K562 (cell line): ENCODE results near the gene TNNT3. TPM values are rescaled to one million over a fixed set of nuclear protein-coding genes. Genes with fewer than 3 reads are reported as not detected.

Experiments
- ATAC-seq: fragments of 200-7000 bp; cut with Tn5 transposase; 3 replicates; pipeline ENCODE4 v1.9.1; 2020; ENCODE audit warnings: moderate library complexity
- BruUV-seq: library from RNA; stranded (reverse); fragments of 400-500 nt; replicated peaks from 2 replicates; lab custom pipeline; 2021; lab: Mats Ljungman, UMichigan
- CTCF ChIA-PET: fragments of 300-600 bp; formaldehyde crosslinking; extraction: SDS; loops from one replicate; lab custom pipeline; 2021; ENCODE audit warnings: low intra/inter-chr PET ratio; lab: Yijun Ruan, JAX
- POLR2A ChIA-PET: fragments of 300-600, 350-650 bp; sonication (Branson Sonifier 250); formaldehyde crosslinking; extraction: SDS; loops from one replicate; lab custom pipeline; 2021; ENCODE audit warnings: antibody characterized with exemption, inconsistent platforms; lab: Yijun Ruan, JAX
- DNase-seq, 4 experiments: peaks; one replicate each; pipeline versions ENCODE4 v3.0.0 to v3.0.0-alpha.2; 2011 to 2018; ENCODE audit warnings: low spot score in 3 of 4, mixed read lengths in 3 of 4; ENCODE audit errors: extremely low read depth in 1 of 4
- FAIRE-seq: peaks from 2 replicates; lab custom pipeline; 2011; peaks lifted over from hg19 to GRCh38; lab: Jason Lieb, UNC
- H2AFZ ChIP-seq: 2 replicates; pipeline ENCODE4 v1.6.0; 2011; ENCODE audit warnings: low read depth, low read length, control low read depth, inconsistent platforms
- H3K27ac ChIP-seq: fragments of 200-600 bp; 3 replicates; pipeline ENCODE4 v1.8.0; 2011; ENCODE audit warnings: low read depth, mild to moderate bottlenecking, control low read depth, inconsistent platforms, low read length, moderate library complexity, mixed read lengths; ENCODE audit errors: extremely low read depth
- H3K27me3 ChIP-seq, 2 experiments: fragments of 300-600 bp in 1 of 2; 2 replicates in 1 of 2; 3 replicates in 1 of 2; pipeline versions ENCODE4 v1.6.0 to v1.8.0; 2011; ENCODE audit warnings: inconsistent platforms in 2 of 2, low read length in 2 of 2, mild to moderate bottlenecking in 1 of 2, mixed read lengths in 1 of 2, moderate library complexity in 1 of 2; ENCODE audit not compliant: control insufficient read depth in 2 of 2, insufficient read depth in 2 of 2
- H3K36me3 ChIP-seq: fragments of 300-600 bp; 3 replicates; pipeline ENCODE4 v1.8.0; 2011; ENCODE audit warnings: mild to moderate bottlenecking, low read length, inconsistent platforms; ENCODE audit not compliant: control insufficient read depth, insufficient read depth
- H3K4me1 ChIP-seq, 2 experiments: fragments of 200-600 bp in 1 of 2; replicated peaks in 1 of 2; 2 replicates in 1 of 2; 3 replicates in 1 of 2; pipeline versions ENCODE4 v1.5.1 to v1.8.0; 2011; ENCODE audit warnings: inconsistent platforms in 2 of 2, low read length in 2 of 2, mild to moderate bottlenecking in 1 of 2, mixed read lengths in 1 of 2, moderate library complexity in 1 of 2; ENCODE audit not compliant: control insufficient read depth in 2 of 2, insufficient read depth in 2 of 2
- H3K4me2 ChIP-seq: 2 replicates; pipeline ENCODE4 v1.6.1; 2011; ENCODE audit warnings: low read length, control low read depth, inconsistent platforms, mixed read lengths; ENCODE audit not compliant: insufficient read depth
- H3K4me3 ChIP-seq: fragments of 200-600 bp; sonication (generic), shearing (Covaris generic); 2 replicates; pipeline ENCODE4 v1.5.1; 2016; ENCODE audit warnings: control low read depth, inconsistent platforms
- H3K79me2 ChIP-seq: fragments of 200-600 bp; 3 replicates; pipeline ENCODE4 v1.8.0; 2011; ENCODE audit warnings: low read length, inconsistent platforms; ENCODE audit not compliant: control insufficient read depth, insufficient read depth
- H3K9ac ChIP-seq, 2 experiments: 2 replicates each; pipeline versions ENCODE4 v1.6.0 to v1.6.1; 2011; ENCODE audit warnings: low read depth in 2 of 2, low read length in 2 of 2, control low read depth in 1 of 2, inconsistent platforms in 1 of 2, mild to moderate bottlenecking in 1 of 2, mixed read lengths in 1 of 2; ENCODE audit not compliant: insufficient read depth in 1 of 2
- H3K9me1 ChIP-seq: one replicate; pipeline ENCODE4 v1.6.0; 2011; ENCODE audit warnings: inconsistent platforms, mild to moderate bottlenecking, low read length, moderate library complexity; ENCODE audit not compliant: control insufficient read depth, insufficient read depth
- H3K9me3 ChIP-seq: replicated peaks from 2 replicates; pipeline ENCODE4 v1.5.1; 2011; ENCODE audit warnings: low read depth, low read length, inconsistent platforms; ENCODE audit not compliant: control insufficient read depth, insufficient read depth
- H4K20me1 ChIP-seq: replicated peaks from 2 replicates; pipeline ENCODE4 v1.6.1; 2011; ENCODE audit warnings: low read length, inconsistent platforms, mixed read lengths; ENCODE audit not compliant: control insufficient read depth, insufficient read depth
- MED1 ChIP-seq: sonication (generic); formaldehyde crosslinking; IDR thresholded peaks from 2 replicates; pipeline ENCODE4 v1.8.1; 2023; ENCODE audit warnings: missing genetic modification reagents, borderline replicate concordance
- ZBTB26 ChIP-seq: fragments of 450-650 bp; formaldehyde crosslinking; IDR thresholded peaks from 2 replicates; pipeline ENCODE4 v1.4.0; 2022; ENCODE audit warnings: missing genetic modification characterization
- WGBS: fragments of 100-300 bp; shearing (Covaris generic); methylation state at CpG from one replicate; pipeline ENCODE4 v1.1.6; 2016; ENCODE audit warnings: low coverage, mixed read lengths; ENCODE audit not compliant: insufficient coverage; ENCODE audit errors: missing lambda C conversion rate; 5-methylcytosine and 5-hydroxymethylcytosine counted together
- in situ Hi-C: fragments of 300-500 bp; cut with MboI; formaldehyde crosslinking; loops from 4 replicates; pipeline ENCODE4 v1.15.0; 2018; ENCODE audit warnings: inconsistent platforms, mixed read lengths
- intact Hi-C: fragments of 100-400 bp; cut with micrococcal nuclease; formaldehyde crosslinking; loops from 2 replicates; pipeline ENCODE4 v1.14.2; 2022
- polyA plus RNA-seq, 8 experiments: library from polyadenylated mRNA; depleted of rRNA in 4 of 8; stranded (reverse) in 5 of 8; unstranded in 3 of 8; fragments of >200 nt; fragmentation: Nextera tagmentation in 2 of 8; fragmentation: Illumina TruSeq in 1 of 8; extraction: Ambion mirVana in 2 of 8; extraction: Trizol in 1 of 8; gene quantifications; 2 replicates each; pipeline versions ENCODE4 v1.2.1 to v1.2.3, GENCODE V29; 2011 to 2014; ENCODE audit warnings: inconsistent platforms in 1 of 8, missing spikeins in 1 of 8
- total RNA-seq, 7 experiments: library from RNA; depleted of rRNA in 6 of 7; stranded (reverse); fragments of >200 nt in 6 of 7; fragmentation: Illumina TruSeq in 2 of 7; extraction: Trizol in 2 of 7; gene quantifications; 2 replicates each; pipeline versions ENCODE4 v1.2.1 to v1.2.3, GENCODE V29; 2011 to 2021; ENCODE audit warnings: low replicate concordance in 1 of 7

Gene TNNT3
- total and polyA plus RNA-seq, 9 of the 15 experiments (the other 6 are each of a cell fraction or from before 2014, with no cell fraction given) = 0.10 TPM; not detected in 8

- ATAC-seq = no peak
- TF ChIP-seq ZBTB26 (0 out of 2 replicates have a peak, but pooled peaks have one; percentile 53), MED1 (CRISPR knock-in tag) (no peak)
- 3% methylated on average over 3 of the region's 4 CpGs for WGBS
- Histone ChIP-seq H3K79me2 (no peaks in the 10 kb centered on the region), H3K4me3 (no peak overlapping the region), H4K20me1 (peaks cover 19% of the 10 kb centered on the region; the same call in 1 of the 2 replicates), H2AFZ (no peak overlapping the region), H3K27ac (no peak overlapping the region), H3K4me1 (peaks cover 0 to 39% of the 10 kb centered on the region in 2 experiments; a peak in 2 of 5 replicates), H3K9me3 (no peaks in the 10 kb centered on the region), H3K4me2 (no peak overlapping the region), H3K9me1 (no peaks in the 10 kb centered on the region), H3K9ac (no peak overlapping the region), H3K36me3 (no peaks in the 10 kb centered on the region), H3K27me3 (peaks cover 41 to 92% of the 10 kb centered on the region in 2 experiments; a peak in 4 of 5 replicates)
- in situ Hi-C loops (no loop called here), intact Hi-C loops (no loop called here)
- BruUV-seq = no TSS peak
- ChIA-PET POLR2A (interaction anchor here (0.8 kb wide), 1 partner anchor 77 kb away, joined by 3 read pairs; no protein-coding TSS in a partner anchor), CTCF (no interaction called here)
- no peak for FAIRE-seq
- no peak for DNase-seq
Measured at GRCh38 chr11:1932681-1933080, 13.2 kb downstream of the TNNT3 start.
